Ovary (tissue), 9 donors: ENCODE measurements around the gene CYSTM1. TPM values are rescaled to one million over a fixed set of nuclear protein-coding genes. Genes with fewer than 3 reads are reported as not detected.

Experiments
- DNase-seq, 5 donors: peaks; one replicate each; pipeline ENCODE4 v3.0.0-alpha.2; 2019 to 2020
- H3K27ac ChIP-seq, 2 donors: fragments of 200-600 bp; one replicate each; pipeline versions ENCODE4 v1.5.1 to v1.8.0; 2019 to 2022
- H3K27me3 ChIP-seq: fragments of 200-600 bp; one replicate; pipeline ENCODE4 v1.8.0; 2022
- H3K36me3 ChIP-seq: fragments of 200-600 bp; sonication (generic); one replicate; pipeline ENCODE4 v1.5.1; 2019
- H3K4me1 ChIP-seq: one replicate; pipeline ENCODE4 v1.8.1; 2013; ENCODE audit warnings: mild to moderate bottlenecking, moderate library complexity; ENCODE audit not compliant: insufficient read depth
- H3K4me3 ChIP-seq: fragments of 200-600 bp; sonication (generic); one replicate; pipeline ENCODE4 v1.5.1; 2017
- H3K9me3 ChIP-seq, 2 donors: fragments of 200-600 bp in 1 of 2; sonication (generic) in 1 of 2; one replicate each; pipeline versions ENCODE4 v1.5.1 to v1.8.1; 2013 to 2019; ENCODE audit warnings: mild to moderate bottlenecking in 1 of 2, moderate library complexity in 1 of 2
- CTCF ChIP-seq, 3 donors: fragments of 450-650 bp in 2 of 3; fragments of 200-600 bp in 1 of 3; IDR thresholded peaks; one replicate each; pipeline versions ENCODE4 v1.5.1 to v1.8.0; 2016 to 2022; ENCODE audit warnings: antibody characterized with exemption in 3 of 3, mild to moderate bottlenecking in 1 of 3
- EP300 ChIP-seq: sonication (generic); formaldehyde crosslinking; IDR thresholded peaks from one replicate; pipeline ENCODE4 v1.6.1; 2017; ENCODE audit warnings: antibody characterized with exemption
- POLR2A ChIP-seq: fragments of 450-650 bp; IDR thresholded peaks from one replicate; pipeline ENCODE4 v1.6.1; 2017; ENCODE audit warnings: antibody characterized with exemption, mild to moderate bottlenecking, moderate library complexity
- WGBS, 3 donors: extraction: QIAGEN DNeasy Blood & Tissue Kit in 1 of 3; methylation state at CpG; one replicate each; pipeline versions ENCODE4 v1.1.5 to v1.1.7; 2013 to 2017; 5-methylcytosine and 5-hydroxymethylcytosine counted together
- intact Hi-C, 4 donors: fragments of 100-400 bp; cut with DNase I; formaldehyde crosslinking; loops; one replicate each; pipeline versions ENCODE4 v1.11.0 to v1.15.1; 2022 to 2023
- polyA plus RNA-seq, 2 donors: library from polyadenylated mRNA; stranded (reverse); fragments of 200-250 nt in 1 of 2; fragments of 350-450 nt in 1 of 2; fragmentation: Illumina TruSeq in 1 of 2; extraction: RNeasy Lipid Tissue Mini Kit (QIAGEN cat#74804) in 1 of 2; gene quantifications; one replicate each; pipeline ENCODE4 v1.2.3, GENCODE V29; 2013 to 2014
- total RNA-seq, 7 donors: library from RNA; depleted of rRNA in 2 of 7; stranded (reverse); fragments of >200 nt in 2 of 7; fragmentation: NEBNext Ultra II Directional in 3 of 7; extraction: Animal tissue kit (Norgen Biotek cat#: 25700) in 3 of 7; gene quantifications; one replicate each; pipeline versions ENCODE4 v1.1.0 to v1.2.4, GENCODE V29; 2016 to 2023
- donor health status: DM: no; HTN: no; CAD: no; lungs with moderate emphysema.
- donor health status: DM: no; HTN: no; CAD: no.
- donor health status: Bipolar disorder and iron deficiency.
- donor health status: DM: yes; HTN: yes; CAD: no.
- donor health status: DM: no; HTN: no; CAD: no.
- donor health status: DM: yes; HTN: yes; CAD: no.

The CYSTM1 gene
- total and polyA plus RNA-seq, 9 donors, result 24.6 to 143 (median 40.5) TPM

GRCh38 chr5:140145818-140146522, 29.0 kb upstream of the CYSTM1 start:
- H3K27me3 ChIP-seq, result no peaks in the 10 kb centered on the region
- H3K4me3 ChIP-seq, result peak overlapping the region; percentile 31
- H3K9me3 ChIP-seq, result no peaks in the 10 kb centered on the region
- WGBS, 3 donors, result 12 to 29% (median 14%) methylated on average over 28 to 64 of the region's 64 CpGs
- no peak for TF ChIP-seq EP300
- no peak for TF ChIP-seq POLR2A
- TF ChIP-seq CTCF (IDR thresholded peaks at IDR 0.05), result peak; percentile 67 to 74 (median 73)
- peak; percentile 68 to 88 (median 77) for DNase-seq
- no peak overlapping the region for H3K27ac ChIP-seq
- H3K36me3 ChIP-seq, result no peaks in the 10 kb centered on the region
- peaks cover 7% of the 10 kb centered on the region for H3K4me1 ChIP-seq
- intact Hi-C loops, result loop anchor here in 2 of 4 donors (5.0 to 10.0 kb wide), 2 partner anchors 74 to 301 kb away; no protein-coding TSS in a partner anchor

- 59 to 76% (median 60%) methylated on average over 14 of the region's 14 CpGs for WGBS, 3 donors
- no peak for TF ChIP-seq POLR2A
- TF ChIP-seq CTCF (IDR thresholded peaks at IDR 0.05), result no peak
- TF ChIP-seq EP300, result no peak
- DNase-seq, result no peak
- no peak overlapping the region for H3K27ac ChIP-seq
- no peaks in the 10 kb centered on the region for H3K9me3 ChIP-seq
- no peaks in the 10 kb centered on the region for H3K36me3 ChIP-seq
- H3K27me3 ChIP-seq, result no peaks in the 10 kb centered on the region
- intact Hi-C loops, result loop anchor here in 2 of 4 donors (5.0 to 10.0 kb wide), 2 partner anchors 74 to 302 kb away; no protein-coding TSS in a partner anchor
- peaks cover 7% of the 10 kb centered on the region for H3K4me1 ChIP-seq
- H3K4me3 ChIP-seq, result peak overlapping the region; percentile 31
These were observed 28.5 kb upstream of the CYSTM1 start for GRCh38 chr5:140146523-140146842.

- Histone ChIP-seq H3K27me3 (no peaks in the 10 kb centered on the region), H3K27ac (no peak overlapping the region), H3K36me3 (no peaks in the 10 kb centered on the region), H3K4me3 (no peak overlapping the region), H3K4me1 (peaks cover 7% of the 10 kb centered on the region), H3K9me3 (no peaks in the 10 kb centered on the region)
- 78 to 87% (median 87%) methylated on average over 1 of the region's 1 CpG for whole genome bisulfite sequencing, 3 donors
- no peak for DNase-seq
- TF ChIP-seq CTCF (IDR thresholded peaks at IDR 0.05), result no peak
- intact Hi-C loops, result loop anchor here in 2 of 4 donors (5.0 to 10.0 kb wide), 2 partner anchors 75 to 303 kb away; no protein-coding TSS in a partner anchor
These were observed 27.5 kb upstream of the CYSTM1 start for GRCh38 chr5:140147460-140147859.

- no peaks in the 10 kb centered on the region for H3K27me3 ChIP-seq
- no peak for TF ChIP-seq EP300
- H3K9me3 ChIP-seq, result no peaks in the 10 kb centered on the region
- 51 to 54% (median 52%) methylated on average over 6 of the region's 6 CpGs for WGBS, 3 donors
- no peak overlapping the region for H3K4me3 ChIP-seq
- DNase-seq, result no peak
- intact Hi-C loops, result loop anchor here in 2 of 4 donors (5.0 to 10.0 kb wide), 2 partner anchors 76 to 304 kb away; no protein-coding TSS in a partner anchor
- H3K4me1 ChIP-seq, result peaks cover 7% of the 10 kb centered on the region
- H3K27ac ChIP-seq, result no peak overlapping the region
- H3K36me3 ChIP-seq, result no peaks in the 10 kb centered on the region
These were observed 26.5 kb upstream of the CYSTM1 start for GRCh38 chr5:140148508-140148907.

GRCh38 chr5:140150201-140150600, 24.8 kb upstream of the CYSTM1 start:
- intact Hi-C loops, result loop anchor here in 3 of 4 donors (5.0 to 10.0 kb wide), 2 partner anchors 68 to 365 kb away; no protein-coding TSS in a partner anchor
- DNase-seq, result no peak
- WGBS, 3 donors, result 80 to 87% (median 85%) methylated on average over 2 of the region's 2 CpGs
- TF ChIP-seq POLR2A (no peak), EP300 (no peak)
- peaks cover 7% of the 10 kb centered on the region for H3K4me1 ChIP-seq
- no peaks in the 10 kb centered on the region for H3K36me3 ChIP-seq
- H3K9me3 ChIP-seq, result no peaks in the 10 kb centered on the region
- H3K27me3 ChIP-seq, result no peaks in the 10 kb centered on the region
- no peak overlapping the region for H3K27ac ChIP-seq
- no peak overlapping the region for H3K4me3 ChIP-seq
